Measurements from ENCODE around the gene MORN1. TPM values are rescaled to one million over a fixed set of nuclear protein-coding genes. Genes with fewer than 3 reads are reported as not detected.

Gene MORN1
- total and polyA plus RNA-seq, 2 of the 4 experiments (the other 2 are of a cell fraction): 3.0 to 4.2 TPM

DNA sequence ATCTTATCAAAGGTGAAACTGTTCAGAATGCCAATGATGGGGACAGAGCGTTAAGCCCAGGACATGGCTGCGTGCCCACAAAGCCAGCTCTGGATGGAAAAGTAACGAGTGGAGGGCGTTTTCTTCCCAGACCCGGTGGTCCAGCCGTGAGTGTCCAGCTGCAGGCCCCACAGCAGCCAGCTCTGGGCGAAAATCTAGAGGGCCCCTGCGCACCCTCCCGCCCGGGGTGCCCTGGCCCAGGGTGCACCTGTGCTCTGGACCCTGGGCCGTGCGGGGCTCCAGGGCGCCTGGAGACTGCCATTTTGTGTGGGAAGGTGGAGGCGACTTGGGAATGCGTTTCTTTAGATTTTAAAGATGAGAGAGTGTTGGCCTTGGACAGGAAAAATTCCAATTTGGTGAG is 104.4 kb downstream of the MORN1 start:
- Histone ChIP-seq H2BK15ac (ENCODE audit: low read depth, low read length) (no peak overlapping the region), H3K9me1 (ENCODE audit: insufficient read depth, low read length) (peaks cover 21% of the 10 kb centered on the region; the same call in 1 of the 2 replicates), H2BK120ac (ENCODE audit: low read depth, low read length) (no peak overlapping the region), H2AK5ac (ENCODE audit: low read depth, low read length) (no peak overlapping the region), H3K4me2 (ENCODE audit: low read depth, low read length) (no peak overlapping the region), H4K5ac (ENCODE audit: low read depth, low read length) (no peak overlapping the region), H3K14ac (replicated peaks; ENCODE audit: low read depth, low read length) (no peak overlapping the region), H4K91ac (ENCODE audit: insufficient read depth, low read depth, low read length) (no peak overlapping the region), H3K79me1 (ENCODE audit: low read depth in 1 of 2, low read length in 2 of 2) (peaks cover 6 to 72% of the 10 kb centered on the region in 2 experiments; a peak in 3 of 4 replicates), H4K8ac (ENCODE audit: low read depth in 2 of 2, low read length in 2 of 2) (no peak overlapping the region), H3K27me3 (ENCODE audit: control insufficient read depth, insufficient read depth, low read length) (no peaks in the 10 kb centered on the region), H2BK20ac (ENCODE audit: low read depth, low read length) (no peak overlapping the region), H3K4me3 (ENCODE audit: insufficient read depth, low read depth, low read length) (no peak overlapping the region), H2AK9ac (replicated peaks; ENCODE audit: low read depth, low read length, poor library complexity) (no peak overlapping the region), H4K20me1 (ENCODE audit: insufficient read depth, low read length) (peaks cover 44% of the 10 kb centered on the region), H3K9me3 (ENCODE audit: control insufficient read depth, insufficient read depth, low read length) (no peaks in the 10 kb centered on the region), H3K27ac (ENCODE audit: insufficient read depth, low read length) (no peak overlapping the region), H2AFZ (replicated peaks; ENCODE audit: low read length, poor library complexity) (no peak overlapping the region), H3K36me3 (ENCODE audit: control insufficient read depth, insufficient read depth, low read length) (no peaks in the 10 kb centered on the region; the same call in 1 of the 2 replicates), H2BK5ac (ENCODE audit: low read depth, low read length, poor library complexity, severe bottlenecking) (no peak overlapping the region), H3K18ac (ENCODE audit: low read depth, low read length) (no peak overlapping the region), H3K4me1 (ENCODE audit: control insufficient read depth, insufficient read depth, low read length) (peaks cover 32% of the 10 kb centered on the region), H3K56ac (ENCODE audit: extremely low read depth, insufficient read depth, low read length) (no peak overlapping the region), H3K4ac (ENCODE audit: low read depth, low read length) (no peak overlapping the region), H3K9ac (ENCODE audit: low read depth, low read length) (no peak overlapping the region), H3K23ac (ENCODE audit: low read depth, low read length) (no peak overlapping the region)
- ATAC-seq (ENCODE audit: low read depth) (no peak), DNase-seq (no peak)
- POLR2A ChIA-PET (ENCODE audit: unreplicated experiment): no interaction called here
- dilution Hi-C loops (cut with HindIII; ENCODE audit: low sequenced_read_pairs, unreplicated experiment): no loop called here
- 81% methylated on average over 4 of the region's 15 CpGs; no CpG with 5 or more reads in 1 of the 2 experiments for WGBS, 2 experiments (ENCODE audit: extremely low coverage in 2 of 2, insufficient read length in 1 of 2)
- in situ Hi-C loops (cut with MboI; ENCODE audit: low sequenced_read_pairs): no loop called here
- intact Hi-C loops (cut with micrococcal nuclease): no loop called here
- BruUV-seq (replicated peaks): no TSS peak
- CTCF ChIA-PET: no interaction called here
- TF ChIP-seq CEBPB (IDR thresholded peaks at IDR 0.05; ENCODE audit: low read depth, low read length): no peak
- TF ChIP-seq MAFK (IDR thresholded peaks at IDR 0.05; ENCODE audit: low read depth, low read length): no peak
- no peak for TF ChIP-seq POLR2A (IDR thresholded peaks at IDR 0.05; ENCODE audit: low read depth, low read length)
- TF ChIP-seq, protein P1, sequence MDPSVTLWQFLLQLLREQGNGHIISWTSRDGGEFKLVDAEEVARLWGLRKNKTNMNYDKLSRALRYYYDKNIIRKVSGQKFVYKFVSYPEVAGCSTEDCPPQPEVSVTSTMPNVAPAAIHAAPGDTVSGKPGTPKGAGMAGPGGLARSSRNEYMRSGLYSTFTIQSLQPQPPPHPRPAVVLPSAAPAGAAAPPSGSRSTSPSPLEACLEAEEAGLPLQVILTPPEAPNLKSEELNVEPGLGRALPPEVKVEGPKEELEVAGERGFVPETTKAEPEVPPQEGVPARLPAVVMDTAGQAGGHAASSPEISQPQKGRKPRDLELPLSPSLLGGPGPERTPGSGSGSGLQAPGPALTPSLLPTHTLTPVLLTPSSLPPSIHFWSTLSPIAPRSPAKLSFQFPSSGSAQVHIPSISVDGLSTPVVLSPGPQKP (IDR thresholded peaks at IDR 0.05; ENCODE audit: borderline replicate concordance, low read depth, low read length): no peak
- no peak for TF ChIP-seq SMC3 (IDR thresholded peaks at IDR 0.05; ENCODE audit: low read depth, low read length)
- TF ChIP-seq, protein P2, sequence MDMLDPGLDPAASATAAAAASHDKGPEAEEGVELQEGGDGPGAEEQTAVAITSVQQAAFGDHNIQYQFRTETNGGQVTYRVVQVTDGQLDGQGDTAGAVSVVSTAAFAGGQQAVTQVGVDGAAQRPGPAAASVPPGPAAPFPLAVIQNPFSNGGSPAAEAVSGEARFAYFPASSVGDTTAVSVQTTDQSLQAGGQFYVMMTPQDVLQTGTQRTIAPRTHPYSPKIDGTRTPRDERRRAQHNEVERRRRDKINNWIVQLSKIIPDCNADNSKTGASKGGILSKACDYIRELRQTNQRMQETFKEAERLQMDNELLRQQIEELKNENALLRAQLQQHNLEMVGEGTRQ (IDR thresholded peaks at IDR 0.05; ENCODE audit: low read depth, low read length): no peak
- no peak for TF ChIP-seq MAZ (IDR thresholded peaks at IDR 0.05; ENCODE audit: borderline replicate concordance, low read depth, low read length)
- TF ChIP-seq RAD21 (IDR thresholded peaks at IDR 0.05; ENCODE audit: low read length): no peak

Data from IMR-90 (cell line).